ENCODE data around the gene TTLL11.

GRCh38 chr9:121774715-121775613 lies 318.1 kb downstream of the TTLL11 start:
- no peak for TF ChIP-seq CTCF (conservative IDR thresholded peaks at IDR 0.05; ENCODE audit: low read length)
- no peak for TF ChIP-seq EZH2phosphoT487 (IDR thresholded peaks at IDR 0.05; ENCODE audit: borderline replicate concordance)

Data from Loucy (cell line).